HL-60 (cell line): ENCODE measurements around the gene SP140.

Source experiments
- DNase-seq, 2 experiments: peaks; one replicate each; pipeline ENCODE4 v3.0.0-alpha.2; 2010 to 2020; ENCODE audit warnings: low read depth in 1 of 2, low spot score in 1 of 2
- H3K27ac ChIP-seq: fragments of 250-450 bp; sonication (Bioruptor Pico); replicated peaks from 2 replicates; pipeline ENCODE4 v1.5.1; 2020; ENCODE audit warnings: mild to moderate bottlenecking, moderate library complexity
- H3K27me3 ChIP-seq: fragments of 250-450 bp; sonication (Bioruptor Pico); 2 replicates; pipeline ENCODE4 v1.5.1; 2021; ENCODE audit warnings: mild to moderate bottlenecking, moderate library complexity; ENCODE audit not compliant: insufficient read depth, poor library complexity, severe bottlenecking
- H3K4me3 ChIP-seq: replicated peaks from 2 replicates; pipeline ENCODE4 v1.5.1; 2011; ENCODE audit warnings: mild to moderate bottlenecking, control low read depth, low read length; ENCODE audit not compliant: insufficient read depth
- GABPA ChIP-seq: IDR thresholded peaks from 2 replicates; pipeline ENCODE4 v1.6.1; 2012; ENCODE audit warnings: low read depth
- POLR2AphosphoS5 ChIP-seq: IDR thresholded peaks from 2 replicates; pipeline ENCODE4 v1.6.1; 2012; ENCODE audit warnings: low read depth
- SPI1 ChIP-seq: IDR thresholded peaks from 2 replicates; pipeline ENCODE4 v1.6.1; 2012; ENCODE audit warnings: low read depth, mild to moderate bottlenecking, borderline replicate concordance
- TF ChIP-seq, protein P1 (sequence below): IDR thresholded peaks from one replicate; pipeline ENCODE4 v1.5.1; 2011; ENCODE audit warnings: low read length, control low read depth, inconsistent platforms; ENCODE audit not compliant: insufficient read depth
- TF ChIP-seq, protein P2 (sequence below): IDR thresholded peaks from 2 replicates; pipeline ENCODE4 v1.6.1; 2012; ENCODE audit warnings: low read depth; ENCODE audit not compliant: insufficient replicate concordance

SP140 gene

DNA sequence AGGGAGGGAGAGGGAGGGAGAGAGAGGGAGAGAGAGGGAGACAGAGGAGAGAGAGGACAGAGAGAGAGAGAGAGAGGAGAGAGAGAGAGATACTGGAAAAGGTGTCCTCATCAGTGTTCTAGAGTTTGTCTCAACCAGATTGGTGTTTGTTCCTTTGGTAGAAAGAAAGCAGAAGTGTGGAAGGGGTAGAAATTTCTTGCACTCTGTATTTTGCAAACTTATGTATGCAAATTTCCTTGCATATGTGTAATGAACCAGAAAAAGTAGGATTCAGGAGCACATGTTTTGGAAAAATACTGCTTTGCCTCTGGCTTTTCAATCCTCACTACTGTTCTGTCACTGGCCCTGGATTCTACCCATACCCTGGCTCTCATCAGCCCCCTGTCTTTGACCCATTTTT lies 1.1 kb upstream of the SP140 start:
- no peak overlapping the region for H3K4me3 ChIP-seq
- H3K27ac ChIP-seq: peak overlapping the region; percentile 54
- DNase-seq: peak in 1 of 2 experiments; percentile 23
- H3K27me3 ChIP-seq: no peaks in the 10 kb centered on the region
- TF ChIP-seq, protein P1, sequence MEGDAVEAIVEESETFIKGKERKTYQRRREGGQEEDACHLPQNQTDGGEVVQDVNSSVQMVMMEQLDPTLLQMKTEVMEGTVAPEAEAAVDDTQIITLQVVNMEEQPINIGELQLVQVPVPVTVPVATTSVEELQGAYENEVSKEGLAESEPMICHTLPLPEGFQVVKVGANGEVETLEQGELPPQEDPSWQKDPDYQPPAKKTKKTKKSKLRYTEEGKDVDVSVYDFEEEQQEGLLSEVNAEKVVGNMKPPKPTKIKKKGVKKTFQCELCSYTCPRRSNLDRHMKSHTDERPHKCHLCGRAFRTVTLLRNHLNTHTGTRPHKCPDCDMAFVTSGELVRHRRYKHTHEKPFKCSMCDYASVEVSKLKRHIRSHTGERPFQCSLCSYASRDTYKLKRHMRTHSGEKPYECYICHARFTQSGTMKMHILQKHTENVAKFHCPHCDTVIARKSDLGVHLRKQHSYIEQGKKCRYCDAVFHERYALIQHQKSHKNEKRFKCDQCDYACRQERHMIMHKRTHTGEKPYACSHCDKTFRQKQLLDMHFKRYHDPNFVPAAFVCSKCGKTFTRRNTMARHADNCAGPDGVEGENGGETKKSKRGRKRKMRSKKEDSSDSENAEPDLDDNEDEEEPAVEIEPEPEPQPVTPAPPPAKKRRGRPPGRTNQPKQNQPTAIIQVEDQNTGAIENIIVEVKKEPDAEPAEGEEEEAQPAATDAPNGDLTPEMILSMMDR: no peak
- TF ChIP-seq POLR2AphosphoS5 (no peak), GABPA (no peak), SPI1 (peak; percentile 87)
- TF ChIP-seq, protein P2, sequence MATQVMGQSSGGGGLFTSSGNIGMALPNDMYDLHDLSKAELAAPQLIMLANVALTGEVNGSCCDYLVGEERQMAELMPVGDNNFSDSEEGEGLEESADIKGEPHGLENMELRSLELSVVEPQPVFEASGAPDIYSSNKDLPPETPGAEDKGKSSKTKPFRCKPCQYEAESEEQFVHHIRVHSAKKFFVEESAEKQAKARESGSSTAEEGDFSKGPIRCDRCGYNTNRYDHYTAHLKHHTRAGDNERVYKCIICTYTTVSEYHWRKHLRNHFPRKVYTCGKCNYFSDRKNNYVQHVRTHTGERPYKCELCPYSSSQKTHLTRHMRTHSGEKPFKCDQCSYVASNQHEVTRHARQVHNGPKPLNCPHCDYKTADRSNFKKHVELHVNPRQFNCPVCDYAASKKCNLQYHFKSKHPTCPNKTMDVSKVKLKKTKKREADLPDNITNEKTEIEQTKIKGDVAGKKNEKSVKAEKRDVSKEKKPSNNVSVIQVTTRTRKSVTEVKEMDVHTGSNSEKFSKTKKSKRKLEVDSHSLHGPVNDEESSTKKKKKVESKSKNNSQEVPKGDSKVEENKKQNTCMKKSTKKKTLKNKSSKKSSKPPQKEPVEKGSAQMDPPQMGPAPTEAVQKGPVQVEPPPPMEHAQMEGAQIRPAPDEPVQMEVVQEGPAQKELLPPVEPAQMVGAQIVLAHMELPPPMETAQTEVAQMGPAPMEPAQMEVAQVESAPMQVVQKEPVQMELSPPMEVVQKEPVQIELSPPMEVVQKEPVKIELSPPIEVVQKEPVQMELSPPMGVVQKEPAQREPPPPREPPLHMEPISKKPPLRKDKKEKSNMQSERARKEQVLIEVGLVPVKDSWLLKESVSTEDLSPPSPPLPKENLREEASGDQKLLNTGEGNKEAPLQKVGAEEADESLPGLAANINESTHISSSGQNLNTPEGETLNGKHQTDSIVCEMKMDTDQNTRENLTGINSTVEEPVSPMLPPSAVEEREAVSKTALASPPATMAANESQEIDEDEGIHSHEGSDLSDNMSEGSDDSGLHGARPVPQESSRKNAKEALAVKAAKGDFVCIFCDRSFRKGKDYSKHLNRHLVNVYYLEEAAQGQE: no peak

DNA sequence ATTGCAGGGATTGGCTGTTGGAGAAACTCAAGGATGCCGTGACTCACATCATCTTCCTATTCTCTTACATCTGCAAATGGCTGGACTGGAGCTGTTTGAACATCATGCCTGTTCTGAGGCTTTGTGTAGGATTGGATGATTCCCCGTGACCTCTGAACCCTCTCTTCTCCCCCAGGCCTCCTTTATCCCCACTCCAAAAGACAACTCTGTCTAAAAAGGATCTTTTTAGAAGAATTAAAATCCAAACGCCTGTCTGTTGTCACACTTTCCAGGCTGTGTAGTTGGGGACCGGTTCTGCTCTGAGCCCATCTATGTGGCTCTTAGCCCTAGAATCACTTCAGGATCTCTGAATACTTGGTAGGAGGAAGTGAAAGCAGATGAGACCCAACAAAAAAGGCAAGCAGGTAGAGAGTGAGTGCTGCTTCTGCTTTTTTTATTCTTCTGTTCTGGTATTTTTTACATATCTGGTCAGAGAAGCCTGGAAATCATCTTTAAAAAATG lies 565 bp downstream of the SP140 start:
- Histone ChIP-seq H3K27ac (peak overlapping the region; percentile 54; the same call in 1 of the 2 replicates), H3K4me3 (no peak overlapping the region; the same call in 1 of the 2 replicates), H3K27me3 (no peaks in the 10 kb centered on the region)
- peak; percentile 11 to 32 for DNase-seq
- TF ChIP-seq SPI1 (peak; percentile 86), POLR2AphosphoS5 (no peak)

DNA sequence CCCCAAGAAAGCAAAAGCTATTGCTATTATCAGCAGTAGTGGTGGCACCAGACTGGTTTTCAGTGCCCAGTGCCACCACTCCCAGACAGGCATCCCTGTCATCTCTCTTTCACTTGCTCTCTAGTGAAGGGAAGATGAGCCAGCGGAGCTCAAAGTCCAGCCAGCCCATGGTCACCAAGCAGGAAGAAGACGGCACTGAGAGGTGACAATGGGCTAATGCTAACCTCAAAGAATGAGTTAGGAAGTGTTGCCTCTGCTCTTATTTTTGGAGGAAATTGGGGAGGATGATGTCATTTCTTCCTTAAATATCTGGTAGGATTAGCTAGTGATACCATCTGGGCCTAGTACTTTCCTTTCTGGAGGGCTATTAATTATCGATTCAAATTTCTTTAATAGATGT lies 1.7 kb downstream of the SP140 start:
- no peaks in the 10 kb centered on the region for H3K27me3 ChIP-seq
- no peak overlapping the region for H3K4me3 ChIP-seq
- no peak overlapping the region for H3K27ac ChIP-seq
- DNase-seq: no peak
- TF ChIP-seq POLR2AphosphoS5: no peak
- TF ChIP-seq, protein P2: no peak
- TF ChIP-seq SPI1: no peak
- no peak for TF ChIP-seq GABPA
- TF ChIP-seq, protein P1: no peak

DNA sequence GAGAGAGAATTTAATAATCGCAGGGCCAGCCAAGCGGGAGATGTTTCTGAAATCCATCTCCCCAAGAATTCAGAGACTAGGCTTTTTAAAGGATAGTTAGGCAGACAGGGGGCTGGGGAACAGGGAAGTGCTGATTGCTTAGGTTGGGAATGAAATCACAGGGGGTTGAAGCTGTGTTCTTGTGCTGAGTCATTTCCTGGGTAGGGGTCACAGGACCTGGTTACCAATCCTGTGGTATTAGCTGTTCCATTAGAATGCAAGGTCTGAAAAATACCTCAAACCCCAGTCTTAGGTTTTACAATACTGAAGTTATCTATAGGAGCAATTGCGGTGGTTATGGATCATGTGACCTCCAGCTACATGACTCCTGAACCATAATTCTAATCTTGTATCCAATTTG lies 4.6 kb downstream of the SP140 start:
- TF ChIP-seq SPI1: no peak
- TF ChIP-seq GABPA: no peak
- TF ChIP-seq, protein P1: no peak
- TF ChIP-seq, protein P2: no peak
- TF ChIP-seq POLR2AphosphoS5: no peak
- DNase-seq: peak in 1 of 2 experiments; percentile 39
- H3K27ac ChIP-seq: 0 out of 2 replicates have a peak overlapping the region, but pooled peaks have one; percentile 3
- H3K4me3 ChIP-seq: no peak overlapping the region
- H3K27me3 ChIP-seq: no peaks in the 10 kb centered on the region
